ENCODE results near the gene ZXDC.

ZXDC gene

GRCh38 chr3:126511291-126511690 lies 35.6 kb upstream of the ZXDC start:
- DNase-seq (ENCODE audit: low read depth): no peak
- H3K4me3 ChIP-seq (ENCODE audit: control insufficient read depth, low read depth, low read length): no peak overlapping the region
- TF ChIP-seq CTCF (IDR thresholded peaks at IDR 0.05; ENCODE audit: control insufficient read depth, insufficient read depth, low read depth, low read length, missing control alignments): no peak

- no peak overlapping the region for H3K4me3 ChIP-seq (ENCODE audit: control insufficient read depth, low read depth, low read length)
- no peak for TF ChIP-seq CTCF (IDR thresholded peaks at IDR 0.05; ENCODE audit: control insufficient read depth, insufficient read depth, low read depth, low read length, missing control alignments)
- no peak for DNase-seq (ENCODE audit: low read depth)
Observed at GRCh38 chr3:126510308-126510910, 34.7 kb upstream of the ZXDC start.

GRCh38 chr3:126509597-126510307 lies 34.1 kb upstream of the ZXDC start:
- H3K4me3 ChIP-seq (ENCODE audit: control insufficient read depth, low read depth, low read length): no peak overlapping the region
- TF ChIP-seq CTCF (IDR thresholded peaks at IDR 0.05; ENCODE audit: control insufficient read depth, insufficient read depth, low read depth, low read length, missing control alignments): no peak
- DNase-seq (ENCODE audit: low read depth): no peak

- DNase-seq (ENCODE audit: low read depth): no peak
- TF ChIP-seq CTCF (IDR thresholded peaks at IDR 0.05; ENCODE audit: control insufficient read depth, insufficient read depth, low read depth, low read length, missing control alignments): no peak
- no peak overlapping the region for H3K4me3 ChIP-seq (ENCODE audit: control insufficient read depth, low read depth, low read length)
Observed at GRCh38 chr3:126508564-126508964, 32.9 kb upstream of the ZXDC start.

- DNase-seq (ENCODE audit: low read depth): no peak
- no peak for TF ChIP-seq CTCF (IDR thresholded peaks at IDR 0.05; ENCODE audit: control insufficient read depth, insufficient read depth, low read depth, low read length, missing control alignments)
- no peak overlapping the region for H3K4me3 ChIP-seq (ENCODE audit: control insufficient read depth, low read depth, low read length)
Observed at GRCh38 chr3:126507886-126508285, 32.2 kb upstream of the ZXDC start.

- no peak for DNase-seq (ENCODE audit: low read depth)
- no peak for TF ChIP-seq CTCF (IDR thresholded peaks at IDR 0.05; ENCODE audit: control insufficient read depth, insufficient read depth, low read depth, low read length, missing control alignments)
- no peak overlapping the region for H3K4me3 ChIP-seq (ENCODE audit: control insufficient read depth, low read depth, low read length)
Observed at GRCh38 chr3:126503701-126504100, 28.0 kb upstream of the ZXDC start.
